CD14-positive monocyte (primary cell): ENCODE measurements around the gene OSTC. TPM values are rescaled to one million over a fixed set of nuclear protein-coding genes. Genes with fewer than 3 reads are reported as not detected.

Source experiments
- DNase-seq, 3 donors: peaks; one replicate each; pipeline ENCODE4 v3.0.0-alpha.2; 2011 to 2022
- H2AFZ ChIP-seq: 2 replicates; pipeline ENCODE4 v1.6.0; 2012; ENCODE audit warnings: mild to moderate bottlenecking, low read depth, low read length, inconsistent platforms; ENCODE audit not compliant: insufficient read depth, poor library complexity, severe bottlenecking
- H3K27ac ChIP-seq, 2 donors: 1 replicate in 1 of 2; 2 replicates in 1 of 2; pipeline ENCODE4 v1.5.1; 2012 to 2013; ENCODE audit warnings: low read length in 2 of 2, control low read depth in 1 of 2, inconsistent platforms in 1 of 2, low read depth in 1 of 2, mild to moderate bottlenecking in 1 of 2
- H3K27me3 ChIP-seq, 2 donors: one replicate each; pipeline versions ENCODE4 v1.6.0 to v1.6.1; 2011 to 2013; ENCODE audit warnings: low read length in 2 of 2; ENCODE audit not compliant: control insufficient read depth in 2 of 2, insufficient read depth in 2 of 2
- H3K36me3 ChIP-seq, 2 donors: replicated peaks in 1 of 2; 1 replicate in 1 of 2; 2 replicates in 1 of 2; pipeline versions ENCODE4 v1.5.1 to v1.6.1; 2012 to 2013; ENCODE audit warnings: low read length in 2 of 2, control low read depth in 1 of 2, inconsistent platforms in 1 of 2, mild to moderate bottlenecking in 1 of 2; ENCODE audit not compliant: insufficient read depth in 2 of 2, control insufficient read depth in 1 of 2
- H3K4me1 ChIP-seq, 2 donors: 1 replicate in 1 of 2; 2 replicates in 1 of 2; pipeline versions ENCODE4 v1.5.1 to v1.6.1; 2012 to 2013; ENCODE audit warnings: low read length in 2 of 2, control low read depth in 1 of 2, inconsistent platforms in 1 of 2, mild to moderate bottlenecking in 1 of 2, moderate library complexity in 1 of 2; ENCODE audit not compliant: insufficient read depth in 2 of 2, control insufficient read depth in 1 of 2
- H3K4me2 ChIP-seq: replicated peaks from 2 replicates; pipeline ENCODE3; 2012; ENCODE audit warnings: low read length, moderate library complexity, mild to moderate bottlenecking; ENCODE audit not compliant: poor library complexity, severe bottlenecking; ENCODE audit errors: extremely low read depth
- H3K4me3 ChIP-seq, 3 experiments: fragments of 200-600 bp in 1 of 3; sonication (generic) in 1 of 3; replicated peaks in 1 of 3; 1 replicate in 2 of 3; 2 replicates in 1 of 3; pipeline ENCODE4 v1.5.1; 2011 to 2013; ENCODE audit warnings: low read length in 3 of 3, mild to moderate bottlenecking in 3 of 3, control low read depth in 2 of 3, low read depth in 2 of 3, inconsistent platforms in 1 of 3, moderate library complexity in 1 of 3
- H3K79me2 ChIP-seq: 2 replicates; pipeline ENCODE4 v1.6.0; 2012; ENCODE audit warnings: mild to moderate bottlenecking, control low read depth, inconsistent platforms, low read length, moderate library complexity; ENCODE audit not compliant: insufficient read depth
- H3K9ac ChIP-seq: 2 replicates; pipeline ENCODE4 v1.6.0; 2017; ENCODE audit warnings: low read length, mild to moderate bottlenecking; ENCODE audit not compliant: insufficient read depth, poor library complexity, severe bottlenecking
- H3K9me3 ChIP-seq, 2 donors: replicated peaks in 1 of 2; 1 replicate in 1 of 2; 2 replicates in 1 of 2; pipeline versions ENCODE4 v1.5.1 to v1.6.1; 2012 to 2013; ENCODE audit warnings: low read length in 2 of 2, control low read depth in 1 of 2; ENCODE audit not compliant: control insufficient read depth in 1 of 2, insufficient read depth in 1 of 2
- H4K20me1 ChIP-seq: 2 replicates; pipeline ENCODE4 v1.6.0; 2012; ENCODE audit warnings: mild to moderate bottlenecking, low read length, control low read depth, moderate library complexity; ENCODE audit not compliant: insufficient read depth
- H3K27ac Mint-ChIP-seq, 7 donors: one replicate each; pipeline ENCODE4 v1.8.0; 2020; ENCODE audit warnings: mild to moderate bottlenecking in 7 of 7, mixed read lengths in 7 of 7, moderate library complexity in 6 of 7, inconsistent platforms in 2 of 7
- H3K27me3 Mint-ChIP-seq, 3 donors: one replicate each; pipeline ENCODE4 v1.8.0; 2021 to 2022; ENCODE audit warnings: low read depth in 3 of 3, mild to moderate bottlenecking in 3 of 3, mixed read lengths in 3 of 3, moderate library complexity in 3 of 3, inconsistent platforms in 1 of 3
- H3K36me3 Mint-ChIP-seq, 2 donors: one replicate each; pipeline ENCODE4 v1.8.0; 2020; ENCODE audit warnings: mixed read lengths in 2 of 2, inconsistent platforms in 1 of 2, mild to moderate bottlenecking in 1 of 2
- H3K4me1 Mint-ChIP-seq: one replicate; pipeline ENCODE4 v1.8.0; 2020; ENCODE audit warnings: mild to moderate bottlenecking, mixed read lengths
- H3K4me3 Mint-ChIP-seq, 2 donors: one replicate each; pipeline ENCODE4 v1.8.0; 2020; ENCODE audit warnings: mild to moderate bottlenecking in 2 of 2, mixed read lengths in 2 of 2, moderate library complexity in 1 of 2
- H3K9me3 Mint-ChIP-seq, 7 donors: one replicate each; pipeline ENCODE4 v1.8.0; 2020 to 2022; ENCODE audit warnings: mixed read lengths in 7 of 7, mild to moderate bottlenecking in 6 of 7, moderate library complexity in 6 of 7, inconsistent platforms in 2 of 7
- WGBS: methylation state at CpG from one replicate; pipeline ENCODE4 v1.1.5; 2013; ENCODE audit warnings: missing lambda C conversion rate; ENCODE audit not compliant: insufficient coverage; 5-methylcytosine and 5-hydroxymethylcytosine counted together
- intact Hi-C, 2 donors: fragments of 100-400 bp; cut with micrococcal nuclease; formaldehyde crosslinking; loops; one replicate each; pipeline versions ENCODE4 v1.15.0 to v1.15.1; 2023
- polyA plus RNA-seq, 3 donors: library from polyadenylated mRNA; depleted of rRNA in 1 of 3; unstranded in 2 of 3; stranded (reverse) in 1 of 3; fragments of 300-500 nt in 2 of 3; fragments of >200 nt in 1 of 3; fragmentation: Illumina TruSeq in 2 of 3; gene quantifications; 1 replicate in 2 of 3; 2 replicates in 1 of 3; pipeline ENCODE4 v1.2.3, GENCODE V29; 2012 to 2021
- TF ChIP-seq, protein P1 (sequence below): fragments of 200-600 bp; IDR thresholded peaks from one replicate; pipeline ENCODE4 v1.8.0; 2022; ENCODE audit warnings: antibody characterized with exemption, mild to moderate bottlenecking

Gene OSTC
- polyA plus RNA-seq, 3 donors = 68.5 to 156 (median 149) TPM

DNA sequence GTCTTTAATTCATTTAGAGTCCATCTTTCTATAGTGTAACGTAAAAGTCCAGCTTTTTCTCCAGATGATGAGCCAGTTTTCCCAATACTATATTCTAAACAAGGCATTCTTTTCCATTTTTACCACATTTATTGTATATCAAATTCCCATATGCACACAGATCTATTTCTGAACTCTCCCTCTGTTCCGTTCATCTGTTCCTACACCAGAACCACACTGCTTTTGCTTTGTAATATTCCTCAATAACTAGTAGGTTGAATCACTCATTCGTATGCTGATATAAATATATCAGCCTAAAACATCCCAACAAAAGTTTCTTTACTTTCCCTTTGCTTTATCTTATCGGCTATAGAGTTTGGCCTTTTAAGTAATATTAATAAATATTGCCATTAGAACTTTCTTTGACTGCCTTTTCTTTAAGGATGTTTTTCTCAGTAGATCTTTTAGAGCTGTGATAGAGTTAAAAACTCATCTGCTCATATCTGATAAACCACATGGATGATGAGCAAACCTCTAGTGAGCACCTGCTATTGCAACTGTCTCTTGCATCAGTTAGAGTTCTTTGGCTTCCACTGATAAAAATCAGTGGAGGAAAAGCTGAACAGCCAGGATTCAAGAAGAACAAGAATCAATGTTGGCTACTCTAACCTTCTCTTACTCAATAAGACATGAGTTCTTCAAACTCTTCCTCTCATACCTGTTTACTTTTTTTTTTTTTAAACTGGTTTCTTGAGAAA is 43.2 kb upstream of the OSTC start:
- peaks cover 0 to 4% (median 0%) of the 10 kb centered on the region in 3 donors for H3K27me3 Mint-ChIP-seq
- H3K36me3 ChIP-seq = no peaks in the 10 kb centered on the region
- peaks cover 0 to 2% of the 10 kb centered on the region in 2 donors for H3K36me3 Mint-ChIP-seq
- H3K27ac Mint-ChIP-seq = no peak overlapping the region
- TF ChIP-seq, protein P1, sequence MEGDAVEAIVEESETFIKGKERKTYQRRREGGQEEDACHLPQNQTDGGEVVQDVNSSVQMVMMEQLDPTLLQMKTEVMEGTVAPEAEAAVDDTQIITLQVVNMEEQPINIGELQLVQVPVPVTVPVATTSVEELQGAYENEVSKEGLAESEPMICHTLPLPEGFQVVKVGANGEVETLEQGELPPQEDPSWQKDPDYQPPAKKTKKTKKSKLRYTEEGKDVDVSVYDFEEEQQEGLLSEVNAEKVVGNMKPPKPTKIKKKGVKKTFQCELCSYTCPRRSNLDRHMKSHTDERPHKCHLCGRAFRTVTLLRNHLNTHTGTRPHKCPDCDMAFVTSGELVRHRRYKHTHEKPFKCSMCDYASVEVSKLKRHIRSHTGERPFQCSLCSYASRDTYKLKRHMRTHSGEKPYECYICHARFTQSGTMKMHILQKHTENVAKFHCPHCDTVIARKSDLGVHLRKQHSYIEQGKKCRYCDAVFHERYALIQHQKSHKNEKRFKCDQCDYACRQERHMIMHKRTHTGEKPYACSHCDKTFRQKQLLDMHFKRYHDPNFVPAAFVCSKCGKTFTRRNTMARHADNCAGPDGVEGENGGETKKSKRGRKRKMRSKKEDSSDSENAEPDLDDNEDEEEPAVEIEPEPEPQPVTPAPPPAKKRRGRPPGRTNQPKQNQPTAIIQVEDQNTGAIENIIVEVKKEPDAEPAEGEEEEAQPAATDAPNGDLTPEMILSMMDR = no peak
- H3K4me2 ChIP-seq = no peak overlapping the region
- no peak overlapping the region for H3K27ac ChIP-seq
- H3K4me3 ChIP-seq = no peak overlapping the region
- H3K4me1 Mint-ChIP-seq = no peaks in the 10 kb centered on the region
- H4K20me1 ChIP-seq = no peaks in the 10 kb centered on the region
- no peak overlapping the region for H2AFZ ChIP-seq
- 100% methylated on average over 2 of the region's 4 CpGs for WGBS
- no peak for DNase-seq
- no peak overlapping the region for H3K9ac ChIP-seq
- no peaks in the 10 kb centered on the region for H3K4me1 ChIP-seq
- H3K27me3 ChIP-seq = no peaks in the 10 kb centered on the region
- no peak overlapping the region for H3K4me3 Mint-ChIP-seq
- peaks cover 0 to 5% of the 10 kb centered on the region in 2 donors for H3K9me3 ChIP-seq
- H3K9me3 Mint-ChIP-seq = peaks cover 2 to 7% (median 4%) of the 10 kb centered on the region in 7 donors
- no peaks in the 10 kb centered on the region for H3K79me2 ChIP-seq
- intact Hi-C loops = no loop called here

DNA sequence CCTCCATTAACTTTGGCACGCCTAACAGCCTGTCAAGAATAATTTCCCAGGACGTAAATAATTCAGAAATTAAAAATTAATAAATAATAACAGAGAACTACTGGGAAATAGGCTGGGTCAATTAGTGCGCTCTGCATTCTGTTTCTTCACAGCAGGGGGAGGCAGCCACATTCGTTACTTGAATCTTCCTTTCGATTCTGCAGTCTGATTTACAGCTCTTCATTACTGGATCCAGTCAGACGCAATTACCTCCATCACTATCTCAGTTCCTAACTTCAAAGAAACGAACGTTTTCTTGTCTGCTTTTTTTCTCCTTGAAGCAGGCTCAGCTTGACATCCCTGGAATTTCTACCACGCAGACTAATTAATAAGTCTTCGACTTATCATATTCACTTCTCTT is 39.0 kb upstream of the OSTC start:
- H3K9me3 ChIP-seq = peaks cover 0 to 3% of the 10 kb centered on the region in 2 donors
- H3K4me3 ChIP-seq = no peak overlapping the region
- no peak overlapping the region for H2AFZ ChIP-seq
- WGBS = 88% methylated on average over 6 of the region's 10 CpGs
- Mint-ChIP-seq H3K9me3 (peaks cover 0 to 7% (median 5%) of the 10 kb centered on the region in 7 donors), H3K27ac (no peak overlapping the region), H3K27me3 (peaks cover 0 to 3% (median 0%) of the 10 kb centered on the region in 3 donors), H3K36me3 (peaks cover 2 to 4% of the 10 kb centered on the region in 2 donors), H3K4me1 (no peaks in the 10 kb centered on the region), H3K4me3 (no peak overlapping the region)
- H4K20me1 ChIP-seq = no peaks in the 10 kb centered on the region
- no peaks in the 10 kb centered on the region for H3K79me2 ChIP-seq
- no peaks in the 10 kb centered on the region for H3K27me3 ChIP-seq
- no peak overlapping the region for H3K27ac ChIP-seq
- no peaks in the 10 kb centered on the region for H3K36me3 ChIP-seq
- no peak for DNase-seq
- H3K4me2 ChIP-seq = no peak overlapping the region
- no peak overlapping the region for H3K9ac ChIP-seq
- intact Hi-C loops = loop anchor here in 1 of 2 donors (10.0 kb wide), 1 partner anchor 823 kb away; the partner anchor contains the start of gene SEC24B
- H3K4me1 ChIP-seq = no peaks in the 10 kb centered on the region
- TF ChIP-seq, protein P1 = no peak
